ENCODE data around the gene KLHL5.

DNA sequence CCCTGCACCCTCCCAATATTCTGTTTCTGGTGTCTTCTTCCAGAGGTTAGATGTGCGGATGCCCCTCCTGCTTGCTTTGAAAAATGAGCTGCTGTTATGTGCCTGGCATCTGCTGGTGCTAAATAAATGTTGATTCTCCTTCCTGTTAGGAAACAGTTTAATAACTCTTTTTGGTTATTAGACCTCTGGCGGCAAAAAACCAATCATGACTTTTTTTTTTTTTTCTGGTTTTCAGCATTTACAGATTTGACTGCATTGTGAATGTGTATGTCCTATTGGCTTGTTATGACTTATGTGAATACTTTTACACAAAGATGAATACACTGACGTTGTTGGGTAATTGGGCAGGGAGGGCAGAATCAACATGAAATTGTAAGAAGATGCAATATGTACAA lies 16.2 kb upstream of the KLHL5 start:
- TF ChIP-seq SIN3A (IDR thresholded peaks at IDR 0.05; ENCODE audit: borderline replicate concordance, insufficient read depth, low read depth, low read length) (no peak), POLR2AphosphoS5 (IDR thresholded peaks at IDR 0.05; ENCODE audit: low read depth, low read length) (no peak), TCF7L2 (IDR thresholded peaks at IDR 0.05; ENCODE audit: low read depth, low read length) (no peak; the same call in 1 of the 2 replicates)
- TF ChIP-seq, protein P1, sequence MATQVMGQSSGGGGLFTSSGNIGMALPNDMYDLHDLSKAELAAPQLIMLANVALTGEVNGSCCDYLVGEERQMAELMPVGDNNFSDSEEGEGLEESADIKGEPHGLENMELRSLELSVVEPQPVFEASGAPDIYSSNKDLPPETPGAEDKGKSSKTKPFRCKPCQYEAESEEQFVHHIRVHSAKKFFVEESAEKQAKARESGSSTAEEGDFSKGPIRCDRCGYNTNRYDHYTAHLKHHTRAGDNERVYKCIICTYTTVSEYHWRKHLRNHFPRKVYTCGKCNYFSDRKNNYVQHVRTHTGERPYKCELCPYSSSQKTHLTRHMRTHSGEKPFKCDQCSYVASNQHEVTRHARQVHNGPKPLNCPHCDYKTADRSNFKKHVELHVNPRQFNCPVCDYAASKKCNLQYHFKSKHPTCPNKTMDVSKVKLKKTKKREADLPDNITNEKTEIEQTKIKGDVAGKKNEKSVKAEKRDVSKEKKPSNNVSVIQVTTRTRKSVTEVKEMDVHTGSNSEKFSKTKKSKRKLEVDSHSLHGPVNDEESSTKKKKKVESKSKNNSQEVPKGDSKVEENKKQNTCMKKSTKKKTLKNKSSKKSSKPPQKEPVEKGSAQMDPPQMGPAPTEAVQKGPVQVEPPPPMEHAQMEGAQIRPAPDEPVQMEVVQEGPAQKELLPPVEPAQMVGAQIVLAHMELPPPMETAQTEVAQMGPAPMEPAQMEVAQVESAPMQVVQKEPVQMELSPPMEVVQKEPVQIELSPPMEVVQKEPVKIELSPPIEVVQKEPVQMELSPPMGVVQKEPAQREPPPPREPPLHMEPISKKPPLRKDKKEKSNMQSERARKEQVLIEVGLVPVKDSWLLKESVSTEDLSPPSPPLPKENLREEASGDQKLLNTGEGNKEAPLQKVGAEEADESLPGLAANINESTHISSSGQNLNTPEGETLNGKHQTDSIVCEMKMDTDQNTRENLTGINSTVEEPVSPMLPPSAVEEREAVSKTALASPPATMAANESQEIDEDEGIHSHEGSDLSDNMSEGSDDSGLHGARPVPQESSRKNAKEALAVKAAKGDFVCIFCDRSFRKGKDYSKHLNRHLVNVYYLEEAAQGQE (IDR thresholded peaks at IDR 0.05; ENCODE audit: insufficient read depth in 1 of 2, low read depth in 2 of 2, low read length in 1 of 2) = no peak
- TF ChIP-seq, protein P2, sequence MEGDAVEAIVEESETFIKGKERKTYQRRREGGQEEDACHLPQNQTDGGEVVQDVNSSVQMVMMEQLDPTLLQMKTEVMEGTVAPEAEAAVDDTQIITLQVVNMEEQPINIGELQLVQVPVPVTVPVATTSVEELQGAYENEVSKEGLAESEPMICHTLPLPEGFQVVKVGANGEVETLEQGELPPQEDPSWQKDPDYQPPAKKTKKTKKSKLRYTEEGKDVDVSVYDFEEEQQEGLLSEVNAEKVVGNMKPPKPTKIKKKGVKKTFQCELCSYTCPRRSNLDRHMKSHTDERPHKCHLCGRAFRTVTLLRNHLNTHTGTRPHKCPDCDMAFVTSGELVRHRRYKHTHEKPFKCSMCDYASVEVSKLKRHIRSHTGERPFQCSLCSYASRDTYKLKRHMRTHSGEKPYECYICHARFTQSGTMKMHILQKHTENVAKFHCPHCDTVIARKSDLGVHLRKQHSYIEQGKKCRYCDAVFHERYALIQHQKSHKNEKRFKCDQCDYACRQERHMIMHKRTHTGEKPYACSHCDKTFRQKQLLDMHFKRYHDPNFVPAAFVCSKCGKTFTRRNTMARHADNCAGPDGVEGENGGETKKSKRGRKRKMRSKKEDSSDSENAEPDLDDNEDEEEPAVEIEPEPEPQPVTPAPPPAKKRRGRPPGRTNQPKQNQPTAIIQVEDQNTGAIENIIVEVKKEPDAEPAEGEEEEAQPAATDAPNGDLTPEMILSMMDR (IDR thresholded peaks at IDR 0.05) = no peak

Measured in Panc1 (cell line).